ENCODE measurements around the gene FNDC3A.

The FNDC3A gene

DNA sequence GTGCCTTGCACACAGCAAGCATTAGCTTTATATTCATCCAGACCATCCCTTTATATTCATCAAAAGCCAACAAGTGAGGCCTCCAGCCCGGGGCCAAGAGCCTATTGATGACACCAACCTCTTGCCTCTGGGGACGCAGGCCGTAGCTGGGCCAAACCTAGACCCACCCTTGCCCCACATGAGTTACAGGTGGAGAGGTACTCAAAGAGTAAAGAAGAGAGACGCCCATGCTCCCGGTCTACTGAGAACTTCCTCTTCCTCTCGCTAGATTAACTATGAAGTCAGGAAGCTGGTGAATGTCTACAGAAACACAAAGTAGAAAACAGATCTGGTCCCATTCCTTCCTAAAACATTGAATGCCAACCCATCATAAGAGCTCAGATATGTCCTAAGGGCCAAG lies 240.6 kb downstream of the FNDC3A start:
- no peak for DNase-seq (ENCODE audit: low read depth)
- no peak overlapping the region for H3K4me3 ChIP-seq (replicated peaks; ENCODE audit: low read depth, low read length)
- TF ChIP-seq, protein P1, sequence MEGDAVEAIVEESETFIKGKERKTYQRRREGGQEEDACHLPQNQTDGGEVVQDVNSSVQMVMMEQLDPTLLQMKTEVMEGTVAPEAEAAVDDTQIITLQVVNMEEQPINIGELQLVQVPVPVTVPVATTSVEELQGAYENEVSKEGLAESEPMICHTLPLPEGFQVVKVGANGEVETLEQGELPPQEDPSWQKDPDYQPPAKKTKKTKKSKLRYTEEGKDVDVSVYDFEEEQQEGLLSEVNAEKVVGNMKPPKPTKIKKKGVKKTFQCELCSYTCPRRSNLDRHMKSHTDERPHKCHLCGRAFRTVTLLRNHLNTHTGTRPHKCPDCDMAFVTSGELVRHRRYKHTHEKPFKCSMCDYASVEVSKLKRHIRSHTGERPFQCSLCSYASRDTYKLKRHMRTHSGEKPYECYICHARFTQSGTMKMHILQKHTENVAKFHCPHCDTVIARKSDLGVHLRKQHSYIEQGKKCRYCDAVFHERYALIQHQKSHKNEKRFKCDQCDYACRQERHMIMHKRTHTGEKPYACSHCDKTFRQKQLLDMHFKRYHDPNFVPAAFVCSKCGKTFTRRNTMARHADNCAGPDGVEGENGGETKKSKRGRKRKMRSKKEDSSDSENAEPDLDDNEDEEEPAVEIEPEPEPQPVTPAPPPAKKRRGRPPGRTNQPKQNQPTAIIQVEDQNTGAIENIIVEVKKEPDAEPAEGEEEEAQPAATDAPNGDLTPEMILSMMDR (IDR thresholded peaks at IDR 0.05; ENCODE audit: low read length, missing control alignments): no peak

DNA sequence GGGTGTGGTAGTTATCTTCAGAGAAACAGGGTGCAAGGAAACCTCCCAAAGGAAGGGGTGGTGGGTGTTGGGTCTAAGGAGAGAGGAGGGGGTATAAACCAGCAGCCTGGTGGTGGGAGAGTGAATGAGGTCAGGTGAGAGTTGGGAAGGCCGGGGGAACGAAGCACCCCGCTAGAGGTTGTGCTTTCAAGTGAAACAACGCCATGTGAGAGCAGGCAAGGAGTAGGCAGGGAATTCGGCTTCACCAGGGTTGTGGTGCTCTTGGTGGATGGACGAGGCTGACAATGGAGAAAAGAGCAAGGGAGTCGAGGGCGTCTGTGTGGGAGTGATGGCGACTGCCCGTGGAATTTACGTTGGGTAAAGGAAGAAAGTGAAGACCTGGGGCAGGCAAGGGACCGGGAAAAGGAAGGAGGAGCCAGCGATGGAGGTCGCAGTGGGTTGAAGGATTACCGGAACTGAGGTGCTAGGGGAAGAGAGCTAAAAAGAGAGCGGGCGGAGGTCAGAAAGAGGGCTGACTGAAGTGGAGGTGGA lies 242.3 kb downstream of the FNDC3A start:
- DNase-seq (ENCODE audit: low read depth): no peak
- no peak overlapping the region for H3K4me3 ChIP-seq (replicated peaks; ENCODE audit: low read depth, low read length)
- TF ChIP-seq, protein P1 (IDR thresholded peaks at IDR 0.05; ENCODE audit: low read length, missing control alignments): no peak

DNA sequence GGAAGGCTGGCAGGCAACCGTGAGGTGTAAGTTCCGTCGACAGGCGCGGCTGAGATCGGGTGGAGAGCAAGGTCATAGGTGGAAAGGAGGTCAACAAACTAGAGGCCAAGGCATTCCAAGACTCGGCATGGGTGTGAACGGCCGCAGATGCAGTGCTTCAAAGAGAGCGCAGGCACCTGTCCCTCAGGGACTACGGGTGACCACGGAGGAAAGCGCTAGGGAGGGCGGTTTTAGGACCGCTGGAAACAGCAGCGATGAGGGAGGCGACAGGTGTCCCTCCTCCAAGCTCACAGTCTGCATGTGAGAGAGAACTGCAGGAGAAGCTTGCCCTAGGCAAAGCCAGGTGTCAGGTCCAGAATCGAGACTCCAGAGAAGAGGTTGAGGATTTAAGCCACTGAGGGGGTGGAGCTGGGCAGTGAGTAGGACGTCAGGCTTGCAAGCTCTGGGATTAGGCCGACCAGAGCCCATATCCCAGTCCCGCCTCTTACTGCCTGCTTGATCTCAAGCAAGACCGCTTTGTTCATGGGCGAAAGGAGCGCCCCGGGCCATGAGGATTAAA lies 242.9 kb downstream of the FNDC3A start:
- no peak for DNase-seq (ENCODE audit: low read depth)
- TF ChIP-seq, protein P1 (IDR thresholded peaks at IDR 0.05; ENCODE audit: low read length, missing control alignments): no peak
- H3K4me3 ChIP-seq (replicated peaks; ENCODE audit: low read depth, low read length): no peak overlapping the region

DNA sequence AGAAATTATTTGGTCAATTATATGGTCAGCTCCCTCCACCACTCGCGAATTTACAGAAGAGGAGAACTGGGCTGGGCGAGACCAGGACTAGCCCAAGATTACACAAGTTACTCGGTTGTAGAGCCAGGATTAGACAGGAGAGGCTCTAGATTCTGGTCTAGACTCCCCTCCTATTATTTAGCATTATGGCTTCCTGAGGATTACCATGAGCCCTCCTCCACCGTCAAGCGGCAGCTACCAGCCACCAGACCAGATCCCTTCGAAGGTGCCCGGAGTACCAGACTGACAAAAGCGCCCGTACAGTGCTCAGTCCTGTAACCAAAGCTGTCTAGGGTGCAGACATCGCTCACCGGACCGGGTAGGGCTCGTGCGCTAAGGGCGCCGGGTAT lies 243.9 kb downstream of the FNDC3A start:
- TF ChIP-seq, protein P1 (IDR thresholded peaks at IDR 0.05; ENCODE audit: low read length, missing control alignments): no peak
- DNase-seq (ENCODE audit: low read depth): no peak
- peak overlapping the region; percentile 22 for H3K4me3 ChIP-seq (replicated peaks; ENCODE audit: low read depth, low read length)

DNA sequence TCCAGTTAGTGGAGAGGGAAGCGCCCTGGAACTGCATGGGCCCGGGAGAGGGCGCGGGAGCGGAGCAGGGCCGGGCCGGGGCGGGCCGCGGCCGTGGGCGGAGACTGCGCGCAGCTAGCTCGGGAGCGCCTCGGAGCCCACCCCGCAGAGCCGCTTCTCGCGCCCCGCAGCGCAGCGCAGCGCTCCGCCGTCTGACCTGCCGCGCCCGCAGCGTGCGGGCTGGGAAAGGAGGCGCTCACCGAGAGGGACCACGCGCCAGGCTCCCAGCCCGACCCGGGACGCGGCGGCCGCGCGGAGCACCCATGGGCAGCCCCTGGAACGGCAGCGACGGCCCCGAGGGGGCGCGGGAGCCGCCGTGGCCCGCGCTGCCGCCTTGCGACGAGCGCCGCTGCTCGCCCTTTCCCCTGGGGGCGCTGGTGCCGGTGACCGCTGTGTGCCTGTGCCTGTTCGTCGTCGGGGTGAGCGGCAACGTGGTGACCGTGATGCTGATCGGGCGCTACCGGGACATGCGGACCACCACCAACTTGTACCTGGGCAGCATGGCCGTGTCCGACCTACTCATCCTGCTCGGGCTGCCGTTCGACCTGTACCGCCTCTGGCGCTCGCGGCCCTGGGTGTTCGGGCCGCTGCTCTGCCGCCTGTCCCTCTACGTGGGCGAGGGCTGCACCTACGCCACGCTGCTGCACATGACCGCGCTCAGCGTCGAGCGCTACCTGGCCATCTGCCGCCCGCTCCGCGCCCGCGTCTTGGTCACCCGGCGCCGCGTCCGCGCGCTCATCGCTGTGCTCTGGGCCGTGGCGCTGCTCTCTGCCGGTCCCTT lies 244.5 kb downstream of the FNDC3A start, which contains the start of gene MLNR:
TSS of gene MLNR (plus strand) at position 303 of the 820 bp plus-strand sequence. CDS start at position 303, 0 bp downstream.
- peak within 1 kb of the TSS; percentile 22 for H3K4me3 ChIP-seq (replicated peaks; ENCODE audit: low read depth, low read length)
- no peak for DNase-seq (ENCODE audit: low read depth)
- TF ChIP-seq, protein P1 (IDR thresholded peaks at IDR 0.05; ENCODE audit: low read length, missing control alignments): no peak

DNA sequence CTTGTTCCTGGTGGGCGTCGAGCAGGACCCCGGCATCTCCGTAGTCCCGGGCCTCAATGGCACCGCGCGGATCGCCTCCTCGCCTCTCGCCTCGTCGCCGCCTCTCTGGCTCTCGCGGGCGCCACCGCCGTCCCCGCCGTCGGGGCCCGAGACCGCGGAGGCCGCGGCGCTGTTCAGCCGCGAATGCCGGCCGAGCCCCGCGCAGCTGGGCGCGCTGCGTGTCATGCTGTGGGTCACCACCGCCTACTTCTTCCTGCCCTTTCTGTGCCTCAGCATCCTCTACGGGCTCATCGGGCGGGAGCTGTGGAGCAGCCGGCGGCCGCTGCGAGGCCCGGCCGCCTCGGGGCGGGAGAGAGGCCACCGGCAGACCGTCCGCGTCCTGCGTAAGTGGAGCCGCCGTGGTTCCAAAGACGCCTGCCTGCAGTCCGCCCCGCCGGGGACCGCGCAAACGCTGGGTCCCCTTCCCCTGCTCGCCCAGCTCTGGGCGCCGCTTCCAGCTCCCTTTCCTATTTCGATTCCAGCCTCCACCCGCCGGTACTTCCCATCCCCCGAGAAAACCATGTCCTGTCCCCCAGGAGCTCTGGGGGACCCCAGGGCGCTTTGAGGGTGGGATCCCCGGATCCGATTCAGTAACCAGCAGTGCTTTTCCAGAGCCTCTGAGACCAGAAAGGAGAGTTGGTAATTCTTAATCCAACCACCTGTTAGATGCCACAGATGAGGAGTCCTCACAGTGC lies 245.3 kb downstream of the FNDC3A start:
- H3K4me3 ChIP-seq (replicated peaks; ENCODE audit: low read depth, low read length): no peak overlapping the region
- TF ChIP-seq, protein P1 (IDR thresholded peaks at IDR 0.05; ENCODE audit: low read length, missing control alignments): no peak
- no peak for DNase-seq (ENCODE audit: low read depth)

Measured in fibroblast of pulmonary artery (primary cell).